Endothelial cell of umbilical vein (primary cell): ENCODE data around the gene TRIM41.

ENCODE experiments used
- EZH2 ChIP-seq: IDR thresholded peaks from 2 replicates; pipeline ENCODE4 v1.6.1; 2012; ENCODE audit warnings: borderline replicate concordance, low read depth, mild to moderate bottlenecking, moderate library complexity, low read length, inconsistent platforms; ENCODE audit not compliant: severe bottlenecking
- MYC ChIP-seq: IDR thresholded peaks from one replicate; pipeline ENCODE4 v1.6.1; 2011; ENCODE audit warnings: mild to moderate bottlenecking, low read depth, low read length
- POLR2AphosphoS5 ChIP-seq: IDR thresholded peaks from 2 replicates; pipeline ENCODE4 v1.6.1; 2012; ENCODE audit warnings: low read depth, mild to moderate bottlenecking, control low read depth, low read length, moderate library complexity; ENCODE audit not compliant: insufficient read depth
- TF ChIP-seq, protein P1 (sequence below), 2 donors: IDR thresholded peaks; 1 replicate in 1 of 2; 2 replicates in 1 of 2; pipeline ENCODE4 v1.5.1; 2011; ENCODE audit warnings: low read length in 2 of 2, mild to moderate bottlenecking in 2 of 2, moderate library complexity in 2 of 2, control low read depth in 1 of 2, inconsistent platforms in 1 of 2, low read depth in 1 of 2; ENCODE audit not compliant: insufficient read depth in 1 of 2; ENCODE audit errors: extremely low read depth in 1 of 2
- TF ChIP-seq, protein P2 (sequence below): IDR thresholded peaks from 2 replicates; pipeline ENCODE4 v1.6.1; 2011; ENCODE audit not compliant: insufficient read depth, insufficient read length

DNA sequence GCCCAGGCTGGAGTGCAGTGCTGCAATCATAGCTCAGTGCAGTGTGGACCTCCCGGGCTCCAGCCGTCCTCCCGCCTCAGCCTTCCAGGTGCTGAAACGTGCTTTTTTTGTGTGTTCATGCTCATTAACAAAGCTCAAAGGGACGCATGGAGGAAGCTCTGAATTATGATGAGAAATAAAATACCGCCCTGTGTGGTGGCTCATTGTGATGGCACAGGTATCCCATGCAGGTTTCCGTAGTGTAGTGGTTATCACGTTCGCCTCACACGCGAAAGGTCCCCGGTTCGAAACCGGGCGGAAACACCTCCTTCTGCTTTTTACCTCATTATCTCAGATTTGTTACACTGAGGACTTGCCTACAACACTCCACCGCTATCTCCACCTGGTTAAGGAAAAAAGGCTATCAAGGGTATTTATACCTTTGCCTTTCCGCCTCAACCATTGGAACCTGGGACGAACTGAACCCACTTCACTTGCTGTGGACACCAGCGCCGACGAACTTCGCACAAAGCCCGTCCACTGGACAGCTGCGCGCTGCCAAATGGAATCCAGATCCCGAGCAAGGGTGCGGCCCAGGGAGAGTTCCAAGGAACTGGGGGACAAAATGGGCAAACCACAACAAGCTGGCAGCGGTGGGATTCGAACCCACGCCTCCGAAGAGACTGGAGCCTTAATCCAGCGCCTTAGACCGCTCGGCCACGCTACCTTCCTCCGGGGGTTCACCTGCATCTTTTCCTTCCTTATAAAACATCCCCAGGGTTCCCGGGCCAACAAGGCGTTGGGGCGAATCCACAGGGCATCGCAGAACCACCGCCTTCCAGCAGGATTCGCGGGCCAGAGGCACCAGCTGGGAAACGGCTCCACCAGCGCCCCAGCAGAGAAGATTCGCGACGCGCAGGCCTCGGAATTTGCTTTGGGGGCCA, 49.4 kb upstream of the TRIM41 start:
- TF ChIP-seq, protein P1, sequence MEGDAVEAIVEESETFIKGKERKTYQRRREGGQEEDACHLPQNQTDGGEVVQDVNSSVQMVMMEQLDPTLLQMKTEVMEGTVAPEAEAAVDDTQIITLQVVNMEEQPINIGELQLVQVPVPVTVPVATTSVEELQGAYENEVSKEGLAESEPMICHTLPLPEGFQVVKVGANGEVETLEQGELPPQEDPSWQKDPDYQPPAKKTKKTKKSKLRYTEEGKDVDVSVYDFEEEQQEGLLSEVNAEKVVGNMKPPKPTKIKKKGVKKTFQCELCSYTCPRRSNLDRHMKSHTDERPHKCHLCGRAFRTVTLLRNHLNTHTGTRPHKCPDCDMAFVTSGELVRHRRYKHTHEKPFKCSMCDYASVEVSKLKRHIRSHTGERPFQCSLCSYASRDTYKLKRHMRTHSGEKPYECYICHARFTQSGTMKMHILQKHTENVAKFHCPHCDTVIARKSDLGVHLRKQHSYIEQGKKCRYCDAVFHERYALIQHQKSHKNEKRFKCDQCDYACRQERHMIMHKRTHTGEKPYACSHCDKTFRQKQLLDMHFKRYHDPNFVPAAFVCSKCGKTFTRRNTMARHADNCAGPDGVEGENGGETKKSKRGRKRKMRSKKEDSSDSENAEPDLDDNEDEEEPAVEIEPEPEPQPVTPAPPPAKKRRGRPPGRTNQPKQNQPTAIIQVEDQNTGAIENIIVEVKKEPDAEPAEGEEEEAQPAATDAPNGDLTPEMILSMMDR (IDR thresholded peaks at IDR 0.05; ENCODE audit: extremely low read depth in 1 of 2, insufficient read depth in 1 of 2, low read depth in 1 of 2, low read length in 2 of 2) = no peak
- no peak for TF ChIP-seq POLR2AphosphoS5
- TF ChIP-seq, protein P2, sequence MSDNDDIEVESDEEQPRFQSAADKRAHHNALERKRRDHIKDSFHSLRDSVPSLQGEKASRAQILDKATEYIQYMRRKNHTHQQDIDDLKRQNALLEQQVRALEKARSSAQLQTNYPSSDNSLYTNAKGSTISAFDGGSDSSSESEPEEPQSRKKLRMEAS = no peak
- no peak for TF ChIP-seq EZH2
- no peak for TF ChIP-seq MYC
